ENCODE measurements around the gene CACNA1B. TPM values are rescaled to one million over a fixed set of nuclear protein-coding genes. Genes with fewer than 3 reads are reported as not detected.
"Not testable (repeated sequence)": the region's sequence is repeated elsewhere in the genome, so short reads cannot be mapped to it uniquely, and the experiment has no call there.

CACNA1B gene
- total and polyA plus RNA-seq, 7 donors: under 0.01 to 1.4 (median 0.55) TPM; not detected in 1

DNA sequence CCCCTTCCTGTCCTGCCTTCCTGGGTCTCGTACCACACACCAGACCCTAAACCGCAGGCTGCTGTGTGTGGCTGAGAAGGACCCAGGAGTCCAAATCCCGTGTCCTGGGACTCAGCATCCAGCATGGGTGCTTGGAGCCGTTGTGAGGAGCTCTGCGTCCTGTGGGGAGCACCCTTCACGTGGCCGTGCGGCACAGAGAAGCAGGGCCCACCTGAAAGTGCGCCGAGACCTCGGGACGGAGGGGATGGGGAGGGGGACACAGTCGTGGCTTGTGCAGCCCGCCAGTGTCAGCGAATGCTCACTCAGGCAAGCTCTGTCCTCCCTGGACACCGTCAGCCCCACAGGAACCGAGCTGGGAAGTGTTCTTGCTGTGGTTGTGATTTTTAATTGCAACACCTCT is 244.6 kb downstream of the CACNA1B start:
- H3K4me1 ChIP-seq: no peaks in the 10 kb centered on the region
- H3K36me3 ChIP-seq: no peaks in the 10 kb centered on the region
- intact Hi-C loops (cut with DNase I): no loop called here
- no peaks in the 10 kb centered on the region for H3K9me3 ChIP-seq
- no peak for DNase-seq
- no peak overlapping the region for H3K4me3 ChIP-seq
- no peak overlapping the region for H3K27ac ChIP-seq
- no peak for TF ChIP-seq POLR2A (IDR thresholded peaks at IDR 0.05)
- TF ChIP-seq POLR2AphosphoS5 (IDR thresholded peaks at IDR 0.05): no peak
- TF ChIP-seq EP300 (IDR thresholded peaks at IDR 0.05): no peak
- H3K27me3 ChIP-seq: peaks cover 0 to 6% (median 0%) of the 10 kb centered on the region in 3 donors
- 83 to 84% methylated on average over 17 of the region's 17 CpGs for WGBS, 2 donors

DNA sequence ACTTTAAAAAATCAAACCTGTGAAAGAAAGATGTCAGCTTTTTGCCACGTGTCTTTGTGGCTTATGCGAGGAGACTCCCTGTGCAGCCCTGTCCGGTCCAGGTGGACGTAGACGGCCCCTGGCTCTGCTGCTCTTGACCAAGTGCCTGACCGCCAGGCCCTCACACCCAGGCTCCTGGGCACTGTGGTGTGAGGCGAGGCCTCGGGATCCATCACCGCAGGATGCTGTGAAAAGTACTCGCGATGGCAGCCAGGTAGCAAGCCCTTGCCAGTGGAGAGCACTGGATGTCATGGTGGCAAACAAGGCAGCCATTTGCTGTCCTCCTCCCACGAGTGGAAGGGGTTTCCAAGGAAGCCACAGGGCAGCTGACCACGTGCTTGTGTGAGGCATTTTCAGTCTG is 245.1 kb downstream of the CACNA1B start:
- DNase-seq: no peak
- intact Hi-C loops (cut with DNase I): no loop called here
- H3K27me3 ChIP-seq: peaks cover 0 to 2% (median 0%) of the 10 kb centered on the region in 3 donors
- H3K4me1 ChIP-seq: no peaks in the 10 kb centered on the region
- 74 to 75% methylated on average over 13 of the region's 13 CpGs for WGBS, 2 donors
- no peak overlapping the region for H3K27ac ChIP-seq
- no peaks in the 10 kb centered on the region for H3K36me3 ChIP-seq
- H3K4me3 ChIP-seq: no peak overlapping the region
- no peaks in the 10 kb centered on the region for H3K9me3 ChIP-seq
- TF ChIP-seq POLR2A (IDR thresholded peaks at IDR 0.05) (no peak), EP300 (IDR thresholded peaks at IDR 0.05) (no peak), POLR2AphosphoS5 (IDR thresholded peaks at IDR 0.05) (no peak)
- TF ChIP-seq, protein P1, sequence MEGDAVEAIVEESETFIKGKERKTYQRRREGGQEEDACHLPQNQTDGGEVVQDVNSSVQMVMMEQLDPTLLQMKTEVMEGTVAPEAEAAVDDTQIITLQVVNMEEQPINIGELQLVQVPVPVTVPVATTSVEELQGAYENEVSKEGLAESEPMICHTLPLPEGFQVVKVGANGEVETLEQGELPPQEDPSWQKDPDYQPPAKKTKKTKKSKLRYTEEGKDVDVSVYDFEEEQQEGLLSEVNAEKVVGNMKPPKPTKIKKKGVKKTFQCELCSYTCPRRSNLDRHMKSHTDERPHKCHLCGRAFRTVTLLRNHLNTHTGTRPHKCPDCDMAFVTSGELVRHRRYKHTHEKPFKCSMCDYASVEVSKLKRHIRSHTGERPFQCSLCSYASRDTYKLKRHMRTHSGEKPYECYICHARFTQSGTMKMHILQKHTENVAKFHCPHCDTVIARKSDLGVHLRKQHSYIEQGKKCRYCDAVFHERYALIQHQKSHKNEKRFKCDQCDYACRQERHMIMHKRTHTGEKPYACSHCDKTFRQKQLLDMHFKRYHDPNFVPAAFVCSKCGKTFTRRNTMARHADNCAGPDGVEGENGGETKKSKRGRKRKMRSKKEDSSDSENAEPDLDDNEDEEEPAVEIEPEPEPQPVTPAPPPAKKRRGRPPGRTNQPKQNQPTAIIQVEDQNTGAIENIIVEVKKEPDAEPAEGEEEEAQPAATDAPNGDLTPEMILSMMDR (IDR thresholded peaks at IDR 0.05): no peak

DNA sequence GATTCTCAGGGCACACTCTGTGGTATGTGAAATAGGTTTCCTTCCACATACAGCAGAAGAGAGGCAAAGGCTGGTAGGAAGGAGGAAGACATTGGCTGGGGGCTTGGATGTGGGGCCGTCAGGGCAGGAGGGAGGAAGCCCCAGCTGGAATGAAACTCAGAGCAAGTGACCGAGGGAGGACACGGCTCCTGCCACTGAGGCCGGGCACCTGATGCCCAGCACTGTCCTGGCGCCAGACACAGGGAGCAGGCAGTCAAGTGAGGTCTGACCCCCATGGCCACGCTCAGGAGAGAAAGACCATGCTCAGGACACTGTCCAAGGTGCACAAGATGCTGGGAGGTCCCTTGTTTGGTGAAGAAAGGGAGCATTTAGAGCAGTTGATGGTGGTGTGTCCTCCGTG is 245.5 kb downstream of the CACNA1B start:
- WGBS, 2 donors: 83 to 88% methylated on average over 7 of the region's 7 CpGs
- no peak for DNase-seq

DNA sequence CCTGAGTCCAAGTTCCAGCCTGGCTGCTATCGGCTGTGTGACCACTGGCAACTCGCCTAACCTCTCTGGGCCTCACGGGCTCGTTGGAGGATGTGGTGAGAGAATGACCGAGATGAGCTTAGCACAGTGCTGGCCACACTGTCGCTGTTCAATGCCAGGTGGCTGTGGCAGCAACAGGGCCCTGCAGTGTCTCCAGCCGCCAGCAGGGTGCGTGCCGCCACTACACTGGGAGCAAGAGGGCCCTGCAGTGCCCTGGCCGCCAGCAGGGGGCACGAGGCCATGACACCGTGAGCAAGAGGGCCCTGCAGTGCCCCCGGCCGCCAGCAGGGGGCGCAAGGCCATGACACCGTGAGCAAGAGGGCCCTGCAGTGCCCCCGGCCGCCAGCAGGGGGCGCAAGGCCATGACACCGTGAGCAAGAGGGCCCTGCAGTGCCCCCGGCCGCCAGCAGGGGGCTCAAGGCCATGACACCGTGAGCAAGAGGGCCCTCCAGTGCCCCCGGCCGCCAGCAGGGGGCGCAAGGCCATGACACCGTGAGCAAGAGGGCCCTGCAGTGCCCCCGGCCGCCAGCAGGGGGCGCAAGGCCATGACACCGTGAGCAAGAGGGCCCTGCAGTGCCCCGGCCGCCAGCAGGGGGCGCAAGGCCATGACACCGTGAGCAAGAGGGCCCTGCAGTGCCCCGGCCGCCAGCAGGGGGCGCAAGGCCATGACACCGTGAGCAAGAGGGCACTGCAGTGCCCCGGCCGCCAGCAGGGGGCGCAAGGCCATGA is 248.7 kb downstream of the CACNA1B start:
- H3K27ac ChIP-seq; H3K4me3 ChIP-seq; DNase-seq; H3K9me3 ChIP-seq; H3K27me3 ChIP-seq; H3K36me3 ChIP-seq; H3K4me1 ChIP-seq; intact Hi-C loops (cut with DNase I): not testable (repeated sequence)
- 61 to 86% methylated on average over 17 to 23 of the region's 42 CpGs for WGBS, 2 donors

More for the DNA sequence above, 245.5 kb downstream of the CACNA1B start:
- H3K9me3 ChIP-seq: no peaks in the 10 kb centered on the region
- no peak overlapping the region for H3K4me3 ChIP-seq
- no peaks in the 10 kb centered on the region for H3K4me1 ChIP-seq
- intact Hi-C loops (cut with DNase I): no loop called here
- TF ChIP-seq, protein P1 (IDR thresholded peaks at IDR 0.05): no peak
- TF ChIP-seq POLR2AphosphoS5 (IDR thresholded peaks at IDR 0.05): no peak
- TF ChIP-seq EP300 (IDR thresholded peaks at IDR 0.05): no peak
- TF ChIP-seq POLR2A (IDR thresholded peaks at IDR 0.05): no peak
- H3K27me3 ChIP-seq: no peaks in the 10 kb centered on the region
- H3K36me3 ChIP-seq: no peaks in the 10 kb centered on the region
- no peak overlapping the region for H3K27ac ChIP-seq

DNA sequence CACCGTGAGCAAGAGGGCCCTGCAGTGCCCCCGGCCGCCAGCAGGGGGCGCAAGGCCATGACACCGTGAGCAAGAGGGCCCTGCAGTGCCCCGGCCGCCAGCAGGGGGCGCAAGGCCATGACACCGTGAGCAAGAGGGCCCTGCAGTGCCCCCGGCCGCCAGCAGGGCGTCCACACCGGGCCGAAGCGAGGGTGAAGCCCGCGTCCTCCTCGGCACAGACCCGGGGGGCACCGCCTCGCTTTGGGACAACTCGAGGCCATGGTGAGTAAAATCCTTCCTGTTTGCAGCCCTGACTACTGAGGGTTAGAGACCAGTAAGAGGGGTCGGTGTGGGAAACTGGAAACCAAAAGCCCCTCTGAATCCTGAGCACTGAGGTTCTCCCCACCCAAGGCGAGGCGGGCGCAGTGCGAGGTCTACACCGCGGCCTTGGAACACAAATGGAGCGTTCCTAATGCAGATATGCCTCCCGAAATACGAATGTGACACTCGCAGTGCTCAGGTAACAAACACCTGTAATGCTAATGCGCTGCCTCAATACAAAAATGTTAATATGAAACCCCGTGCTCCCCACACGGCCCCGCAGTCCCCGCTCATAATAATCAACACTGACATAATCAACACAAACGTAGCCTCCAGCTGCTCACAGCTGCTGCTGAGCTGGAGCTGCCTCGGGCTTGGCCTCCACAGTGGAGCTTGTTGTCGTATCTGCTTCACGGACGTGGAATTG is 249.4 kb downstream of the CACNA1B start:
- 79 to 81% methylated on average over 25 to 27 of the region's 43 CpGs for WGBS, 2 donors
- H3K27ac ChIP-seq; H3K4me3 ChIP-seq; H3K36me3 ChIP-seq; DNase-seq; H3K4me1 ChIP-seq; intact Hi-C loops (cut with DNase I); H3K27me3 ChIP-seq; H3K9me3 ChIP-seq: not testable (repeated sequence)

DNA sequence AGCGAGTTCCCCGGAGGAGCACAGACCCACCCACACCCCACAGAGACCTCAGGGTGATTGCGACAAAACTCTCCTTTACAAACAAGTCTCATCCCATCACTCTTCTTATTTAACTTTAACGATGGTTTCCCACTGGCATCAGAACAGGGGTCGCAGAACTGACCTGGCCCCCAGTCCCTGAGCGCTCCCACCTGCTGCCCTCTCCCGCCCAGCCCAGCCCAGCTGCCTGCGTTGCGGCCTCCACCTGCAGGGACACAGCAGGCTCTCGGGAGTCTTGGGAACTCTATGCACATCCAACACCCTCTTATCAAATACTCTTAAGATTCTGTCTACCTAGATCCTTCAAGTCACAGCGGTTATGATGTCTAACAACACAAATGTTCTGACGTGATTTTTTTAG is 250.4 kb downstream of the CACNA1B start:
- H3K9me3 ChIP-seq; H3K27me3 ChIP-seq; DNase-seq; H3K4me3 ChIP-seq; H3K27ac ChIP-seq; H3K36me3 ChIP-seq; H3K4me1 ChIP-seq; intact Hi-C loops (cut with DNase I): not testable (repeated sequence)
- 83 to 85% methylated on average over 9 to 11 of the region's 12 CpGs for WGBS, 2 donors

DNA sequence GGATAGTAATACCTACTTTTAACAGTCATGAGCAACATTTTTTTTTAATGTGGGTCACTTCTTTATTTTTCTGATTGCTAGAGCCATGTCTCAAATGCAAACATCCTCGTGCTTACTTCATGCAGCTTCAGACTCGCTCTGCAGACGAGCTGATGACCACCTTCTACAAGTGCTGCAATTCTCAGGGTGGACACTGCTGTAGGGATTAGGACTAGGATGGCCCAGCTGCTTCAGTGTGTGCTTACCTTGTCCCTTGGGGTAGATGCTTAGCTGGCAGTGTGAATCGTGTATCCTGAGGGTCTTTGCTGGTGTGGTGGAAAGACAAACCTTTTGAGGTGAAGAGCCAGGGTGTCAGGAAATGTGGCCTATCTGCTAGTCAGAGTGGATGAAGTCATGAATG is 251.7 kb downstream of the CACNA1B start:
- intact Hi-C loops (cut with DNase I); H3K4me3 ChIP-seq; H3K27me3 ChIP-seq; H3K27ac ChIP-seq; DNase-seq; H3K36me3 ChIP-seq; H3K9me3 ChIP-seq; H3K4me1 ChIP-seq: not testable (repeated sequence)
- WGBS, 2 donors: 71 to 79% methylated on average over 4 of the region's 4 CpGs

DNA sequence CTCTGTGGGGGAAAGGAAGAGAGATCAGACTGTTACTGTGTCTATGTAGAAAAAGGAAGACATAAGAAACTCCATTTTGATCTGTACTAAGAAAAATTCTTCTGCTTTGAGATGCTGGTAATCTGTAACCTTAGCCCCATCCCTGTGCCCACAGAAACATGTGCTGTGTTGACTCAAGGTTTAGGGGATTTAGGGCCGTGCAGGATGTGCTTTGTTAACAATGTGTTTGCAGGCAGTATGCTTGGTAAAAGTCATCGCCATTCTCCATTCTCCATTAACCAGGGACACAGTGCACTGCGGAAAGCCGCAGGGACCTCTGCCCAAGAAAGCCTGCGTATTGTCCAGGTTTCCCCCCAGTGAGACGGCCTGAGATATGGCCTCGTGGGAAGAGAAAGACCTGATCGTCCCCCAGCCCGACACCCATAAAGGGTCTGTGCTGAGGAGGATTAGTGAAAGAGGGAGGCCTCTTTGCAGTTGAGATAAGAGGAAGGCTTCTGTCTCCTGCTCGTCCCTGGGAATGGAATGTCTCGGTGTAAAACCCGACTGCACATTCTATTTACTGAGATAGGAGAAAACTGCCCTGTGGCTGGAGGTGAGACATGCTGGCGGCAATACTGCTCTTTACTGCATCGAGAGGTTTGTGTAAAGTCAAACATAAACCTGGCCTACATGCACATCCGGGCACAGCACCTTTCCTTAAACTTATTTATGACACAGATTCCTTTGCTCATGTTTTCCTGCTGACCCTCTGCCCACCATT is 255.5 kb downstream of the CACNA1B start:
- intact Hi-C loops (cut with DNase I); H3K36me3 ChIP-seq; H3K9me3 ChIP-seq; H3K27ac ChIP-seq; H3K4me1 ChIP-seq; H3K4me3 ChIP-seq; H3K27me3 ChIP-seq; DNase-seq: not testable (repeated sequence)
- 76 to 77% methylated on average over 15 of the region's 15 CpGs for WGBS, 2 donors

DNA sequence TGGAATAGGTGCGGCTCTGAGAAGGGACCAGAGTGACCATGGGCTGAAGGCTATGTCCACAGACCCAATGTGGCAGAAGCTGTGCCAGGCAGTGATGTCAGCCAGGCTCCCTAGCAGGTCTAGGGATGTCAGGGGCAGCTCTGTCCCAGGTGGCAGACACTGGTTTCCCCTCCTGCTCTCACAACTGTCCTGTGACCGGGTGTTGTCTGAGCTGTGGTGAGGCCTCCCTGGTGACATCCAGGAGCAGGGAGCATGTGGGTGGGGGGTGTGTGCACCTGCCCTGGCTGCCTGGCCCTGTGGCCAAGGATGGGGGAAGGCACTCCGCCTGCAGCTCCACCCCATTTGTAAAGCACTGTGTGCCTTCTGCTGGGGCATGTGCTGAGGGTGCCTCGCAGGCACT is 257.0 kb downstream of the CACNA1B start:
- H3K27ac ChIP-seq; H3K4me3 ChIP-seq; H3K27me3 ChIP-seq; H3K4me1 ChIP-seq; H3K36me3 ChIP-seq; H3K9me3 ChIP-seq; DNase-seq; intact Hi-C loops (cut with DNase I): not testable (repeated sequence)
- 74 to 79% methylated on average over 4 of the region's 4 CpGs for WGBS, 2 donors

DNA sequence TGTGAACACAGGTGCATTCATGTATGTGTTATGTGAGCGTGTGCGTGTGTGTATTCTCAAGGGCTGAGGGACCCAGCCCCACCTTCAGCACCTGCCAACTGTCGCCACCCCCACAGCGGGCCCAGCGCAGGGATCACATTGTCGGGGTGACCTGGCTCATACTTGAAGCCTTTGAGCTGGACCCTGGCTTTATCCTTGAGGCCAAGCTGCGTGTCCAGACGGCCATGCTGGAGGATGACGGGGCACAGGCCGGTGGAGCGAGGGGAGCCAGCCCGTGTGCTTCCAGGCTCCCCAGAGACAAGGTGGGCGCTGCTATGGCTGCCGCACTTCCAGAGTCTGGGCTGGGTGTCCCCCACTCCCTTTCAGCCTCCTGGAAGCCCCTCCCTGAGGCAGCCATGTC is 261.5 kb downstream of the CACNA1B start:
- intact Hi-C loops (cut with DNase I); H3K9me3 ChIP-seq; H3K36me3 ChIP-seq; H3K27me3 ChIP-seq; H3K4me3 ChIP-seq; DNase-seq; H3K4me1 ChIP-seq; H3K27ac ChIP-seq: not testable (repeated sequence)
- 91 to 93% methylated on average over 14 of the region's 14 CpGs for WGBS, 2 donors

All from sigmoid colon (tissue), 7 donors.